Fibroblast of lung (primary cell): ENCODE data around the gene ACO2.

Experiments used
- EZH2 ChIP-seq: IDR thresholded peaks from 2 replicates; pipeline ENCODE4 v1.5.1; 2012; ENCODE audit warnings: low read length, control low read depth, mild to moderate bottlenecking; ENCODE audit errors: missing control alignments
- TF ChIP-seq, protein P1 (sequence below), 2 donors: IDR thresholded peaks in 1 of 2; conservative IDR thresholded peaks in 1 of 2; 1 replicate in 1 of 2; 2 replicates in 1 of 2; pipeline ENCODE4 v1.5.1; 2011 to 2012; ENCODE audit warnings: low read length in 2 of 2, control low read depth in 1 of 2, inconsistent platforms in 1 of 2, low read depth in 1 of 2, mild to moderate bottlenecking in 1 of 2

DNA sequence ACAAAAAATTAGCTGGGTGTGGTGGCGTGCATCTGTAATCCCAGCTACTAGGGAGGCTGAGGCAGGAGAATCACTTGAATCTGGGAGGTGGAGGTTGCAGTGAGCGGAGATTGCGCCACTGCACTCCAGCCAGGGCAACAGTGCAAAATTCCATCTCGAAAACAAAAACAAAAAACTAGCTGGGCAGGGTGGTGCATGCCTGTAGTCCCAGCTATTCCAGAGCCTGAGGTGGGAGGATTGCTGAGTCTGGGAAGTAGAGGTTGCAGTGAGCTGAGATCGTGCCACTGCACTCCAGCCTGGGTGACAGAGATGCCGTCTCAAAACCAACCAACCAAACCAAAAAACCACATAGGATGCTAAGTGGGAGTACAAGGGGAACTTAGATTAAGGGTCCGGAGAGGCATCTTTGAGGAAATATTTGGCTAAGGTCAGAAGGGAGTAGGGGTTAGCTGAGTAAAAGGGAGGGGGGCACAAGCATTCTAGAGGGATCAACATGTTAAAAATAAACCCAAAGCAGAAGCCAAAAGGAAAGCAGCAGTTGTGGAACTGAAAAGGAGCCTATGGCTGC lies 10.7 kb upstream of the ACO2 start:
- TF ChIP-seq, protein P1, sequence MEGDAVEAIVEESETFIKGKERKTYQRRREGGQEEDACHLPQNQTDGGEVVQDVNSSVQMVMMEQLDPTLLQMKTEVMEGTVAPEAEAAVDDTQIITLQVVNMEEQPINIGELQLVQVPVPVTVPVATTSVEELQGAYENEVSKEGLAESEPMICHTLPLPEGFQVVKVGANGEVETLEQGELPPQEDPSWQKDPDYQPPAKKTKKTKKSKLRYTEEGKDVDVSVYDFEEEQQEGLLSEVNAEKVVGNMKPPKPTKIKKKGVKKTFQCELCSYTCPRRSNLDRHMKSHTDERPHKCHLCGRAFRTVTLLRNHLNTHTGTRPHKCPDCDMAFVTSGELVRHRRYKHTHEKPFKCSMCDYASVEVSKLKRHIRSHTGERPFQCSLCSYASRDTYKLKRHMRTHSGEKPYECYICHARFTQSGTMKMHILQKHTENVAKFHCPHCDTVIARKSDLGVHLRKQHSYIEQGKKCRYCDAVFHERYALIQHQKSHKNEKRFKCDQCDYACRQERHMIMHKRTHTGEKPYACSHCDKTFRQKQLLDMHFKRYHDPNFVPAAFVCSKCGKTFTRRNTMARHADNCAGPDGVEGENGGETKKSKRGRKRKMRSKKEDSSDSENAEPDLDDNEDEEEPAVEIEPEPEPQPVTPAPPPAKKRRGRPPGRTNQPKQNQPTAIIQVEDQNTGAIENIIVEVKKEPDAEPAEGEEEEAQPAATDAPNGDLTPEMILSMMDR (conservative IDR thresholded peaks at IDR 0.05 in 1 of 2, IDR thresholded peaks at IDR 0.05 in 1 of 2; ENCODE audit: low read depth in 1 of 2, low read length in 2 of 2): no peak
- TF ChIP-seq EZH2: no peak
